Right lobe of liver (tissue), 6 donors: ENCODE results near the gene USP37. TPM values are rescaled to one million over a fixed set of nuclear protein-coding genes. Genes with fewer than 3 reads are reported as not detected.
A peak's percentile ranks its signal among the peaks of the same experiment; 100 is the strongest.
"Not testable (repeated sequence)": the region's sequence is repeated elsewhere in the genome, so short reads cannot be mapped to it uniquely, and the experiment has no call there.

Source experiments
- ATAC-seq, 4 donors: fragments of 200-7000 bp; cut with Tn5 transposase; one replicate each; pipeline ENCODE4 v1.9.1; 2020; ENCODE audit warnings: mild to moderate bottlenecking in 4 of 4, moderate library complexity in 4 of 4
- DNase-seq, 3 donors: peaks; one replicate each; pipeline ENCODE4 v3.0.0-alpha.2; 2020
- H3K27ac ChIP-seq, 3 donors: fragments of 200-600 bp; one replicate each; pipeline ENCODE4 v1.8.0; 2022
- H3K27me3 ChIP-seq, 2 donors: fragments of 200-600 bp; one replicate each; pipeline ENCODE4 v1.8.0; 2022
- H3K36me3 ChIP-seq, 4 donors: fragments of 200-600 bp; sonication (generic) in 1 of 4; one replicate each; pipeline versions ENCODE4 v1.5.1 to v1.8.0; 2017 to 2022; ENCODE audit warnings: control low read depth in 1 of 4
- H3K4me1 ChIP-seq, 4 donors: fragments of 200-600 bp; sonication (generic) in 1 of 4; one replicate each; pipeline versions ENCODE4 v1.5.1 to v1.8.0; 2017 to 2022; ENCODE audit warnings: control low read depth in 1 of 4
- H3K4me3 ChIP-seq, 3 donors: fragments of 200-600 bp; one replicate each; pipeline ENCODE4 v1.8.0; 2022
- H3K9me3 ChIP-seq, 4 donors: fragments of 200-600 bp; sonication (generic) in 1 of 4; one replicate each; pipeline versions ENCODE4 v1.5.1 to v1.8.0; 2017 to 2022; ENCODE audit warnings: control low read depth in 1 of 4
- CTCF ChIP-seq, 4 donors: fragments of 200-600 bp in 3 of 4; fragments of 450-650 bp in 1 of 4; IDR thresholded peaks; one replicate each; pipeline versions ENCODE4 v1.5.1 to v1.8.0; 2016 to 2022; ENCODE audit warnings: antibody characterized with exemption in 4 of 4, mild to moderate bottlenecking in 2 of 4
- POLR2A ChIP-seq: fragments of 450-650 bp; IDR thresholded peaks from one replicate; pipeline ENCODE4 v1.6.1; 2017; ENCODE audit warnings: antibody characterized with exemption, mild to moderate bottlenecking
- WGBS: methylation state at CpG from one replicate; pipeline ENCODE4 v1.1.6; 2018; ENCODE audit warnings: low coverage, low lambda C conversion rate; ENCODE audit not compliant: insufficient coverage; ENCODE audit errors: missing lambda C conversion rate; 5-methylcytosine and 5-hydroxymethylcytosine counted together
- intact Hi-C, 2 donors: fragments of 100-400 bp; cut with DNase I; formaldehyde crosslinking; loops; one replicate each; pipeline versions ENCODE4 v1.11.2 to v1.14.1; 2022
- total RNA-seq, 6 experiments: library from RNA; depleted of rRNA in 2 of 6; stranded (reverse); fragments of >200 nt in 2 of 6; fragmentation: NEBNext Ultra II Directional in 3 of 6; extraction: Animal tissue kit (Norgen Biotek cat#: 25700) in 3 of 6; gene quantifications; one replicate each; pipeline versions ENCODE4 v1.1.0 to v1.2.4, GENCODE V29; 2016 to 2023
- donor health status: DM: no; HTN: yes; CAD: no.
- donor health status: DM: no; HTN: no; CAD: no.
- donor health status: DM: no; HTN: no; CAD: no.
- donor health status: DM: no; HTN: yes; CAD: no.
- donor health status: DM: no; HTN: yes; CAD: no.

USP37 gene
- total RNA-seq, 6 experiments from 2014 or later = 4.8 to 8.9 (median 6.7) TPM

- peaks cover 0 to 6% (median 2%) of the 10 kb centered on the region in 4 donors for H3K4me1 ChIP-seq
- ATAC-seq = peak in 1 of 4 donors; percentile 50
- WGBS = 36% methylated on average over 2 of the region's 2 CpGs
- no peak for DNase-seq
- H3K27ac ChIP-seq = no peak overlapping the region
- intact Hi-C loops = no loop called here
- H3K4me3 ChIP-seq = no peak overlapping the region
- H3K27me3 ChIP-seq = no peaks in the 10 kb centered on the region
- no peaks in the 10 kb centered on the region for H3K9me3 ChIP-seq
- no peak for TF ChIP-seq CTCF (IDR thresholded peaks at IDR 0.05)
- no peak for TF ChIP-seq POLR2A
- H3K36me3 ChIP-seq = peaks cover 0 to 44% (median 5%) of the 10 kb centered on the region in 4 donors
These were observed 10.2 kb downstream of the USP37 start for GRCh38 chr2:218557941-218558340.

- Histone ChIP-seq H3K9me3 (no peaks in the 10 kb centered on the region), H3K27me3 (no peaks in the 10 kb centered on the region), H3K36me3 (peaks cover 0 to 57% (median 8%) of the 10 kb centered on the region in 4 donors), H3K4me3 (no peak overlapping the region), H3K27ac (no peak overlapping the region), H3K4me1 (peaks cover 0 to 6% (median 2%) of the 10 kb centered on the region in 4 donors)
- TF ChIP-seq CTCF (IDR thresholded peaks at IDR 0.05) (no peak), POLR2A (no peak)
- ATAC-seq = no peak
- intact Hi-C loops = no loop called here
- WGBS = 91% methylated on average over 4 of the region's 4 CpGs
- no peak for DNase-seq
These were observed 12.6 kb downstream of the USP37 start for GRCh38 chr2:218555527-218555926.

GRCh38 chr2:218554225-218554624 is 13.9 kb downstream of the USP37 start:
- 91% methylated on average over 3 of the region's 3 CpGs for WGBS
- peaks cover 0 to 57% (median 14%) of the 10 kb centered on the region in 4 donors for H3K36me3 ChIP-seq

GRCh38 chr2:218547978-218548377 is 20.2 kb downstream of the USP37 start:
- Histone ChIP-seq H3K9me3 (no peaks in the 10 kb centered on the region), H3K27me3 (no peaks in the 10 kb centered on the region), H3K4me1 (no peaks in the 10 kb centered on the region), H3K36me3 (peaks cover 0 to 76% (median 24%) of the 10 kb centered on the region in 4 donors), H3K27ac (no peak overlapping the region), H3K4me3 (no peak overlapping the region)
- intact Hi-C loops = no loop called here
- ATAC-seq (no peak), DNase-seq (no peak)
- TF ChIP-seq CTCF (IDR thresholded peaks at IDR 0.05) (no peak), POLR2A (no peak)

More at GRCh38 chr2:218554225-218554624, 13.9 kb downstream of the USP37 start:
- ATAC-seq, intact Hi-C loops, H3K4me3 ChIP-seq, H3K27ac ChIP-seq, DNase-seq, H3K4me1 ChIP-seq, H3K27me3 ChIP-seq, H3K9me3 ChIP-seq: not testable (repeated sequence)

GRCh38 chr2:218547511-218547910 is 20.6 kb downstream of the USP37 start:
- H3K27ac ChIP-seq = no peak overlapping the region
- no peak overlapping the region for H3K4me3 ChIP-seq
- no peak for DNase-seq
- ATAC-seq = no peak
- H3K9me3 ChIP-seq = no peaks in the 10 kb centered on the region
- H3K36me3 ChIP-seq = peaks cover 0 to 76% (median 24%) of the 10 kb centered on the region in 4 donors
- intact Hi-C loops = no loop called here
- H3K4me1 ChIP-seq = no peaks in the 10 kb centered on the region
- TF ChIP-seq CTCF (IDR thresholded peaks at IDR 0.05) = no peak
- no peak for TF ChIP-seq POLR2A
- H3K27me3 ChIP-seq = no peaks in the 10 kb centered on the region
